HCT116 (cell line): Measurements from ENCODE around the gene XYLT1. TPM values are rescaled to one million over a fixed set of nuclear protein-coding genes. Genes with fewer than 3 reads are reported as not detected.

Source experiments
- ATAC-seq: fragments of 200-7000 bp; cut with Tn5 transposase; 2 replicates; pipeline ENCODE4 v1.9.1; 2020; ENCODE audit warnings: mild to moderate bottlenecking, moderate library complexity
- BruUV-seq: library from RNA; stranded (reverse); fragments of 400-500 nt; replicated peaks from 2 replicates; lab custom pipeline; 2021; lab: Mats Ljungman, UMichigan
- CTCF ChIA-PET: fragments of 300-600 bp; sonication (Branson Sonifier 250); formaldehyde crosslinking; loops from one replicate; lab custom pipeline; 2021; ENCODE audit warnings: antibody characterized with exemption; lab: Charles Lee
- POLR2A ChIA-PET: fragments of 300-600, 350-600 bp; sonication (Branson Sonifier 250); formaldehyde crosslinking; loops from one replicate; lab custom pipeline; 2021; ENCODE audit warnings: antibody characterized with exemption; lab: Charles Lee
- RAD21 ChIA-PET, 2 experiments: fragments of 300-600 bp; sonication (Branson Sonifier 250); formaldehyde crosslinking; loops; one replicate each; lab custom pipeline; 2023; ENCODE audit warnings: low total read pairs in 2 of 2; ENCODE audit not compliant: uncharacterized antibody in 2 of 2, unreplicated experiment in 2 of 2, low non-redundant PET in 1 of 2; lab: Charles Lee
- DNase-seq: peaks from one replicate; pipeline ENCODE4 v3.0.0-alpha.2; 2010; ENCODE audit warnings: low read depth, low spot score
- H2AFZ ChIP-seq: fragments of 200-600 bp; shearing (Covaris generic), sonication (generic); 2 replicates; pipeline ENCODE4 v1.6.1; 2017; ENCODE audit warnings: low read depth, mixed run types, mixed read lengths, antibody characterized with exemption, low read length; ENCODE audit not compliant: poor library complexity, severe bottlenecking
- H3K27ac ChIP-seq: 2 replicates; pipeline ENCODE4 v1.5.1; 2012; ENCODE audit warnings: low read depth, low read length
- H3K27me3 ChIP-seq: fragments of 200-600 bp; sonication (generic); 2 replicates; pipeline ENCODE4 v1.6.1; 2016; ENCODE audit warnings: mixed run types, low read length, mixed read lengths; ENCODE audit not compliant: insufficient read depth
- H3K36me3 ChIP-seq, 2 experiments: fragments of 200-500 bp in 1 of 2; fragments of 200-600 bp in 1 of 2; sonication (Bioruptor generic) in 1 of 2; sonication (generic) in 1 of 2; 2 replicates each; pipeline versions ENCODE4 v1.5.1 to v1.6.1; 2014 to 2016; ENCODE audit warnings: low read length in 2 of 2, inconsistent platforms in 1 of 2, mixed read lengths in 1 of 2, mixed run types in 1 of 2; ENCODE audit not compliant: insufficient read depth in 2 of 2, control insufficient read depth in 1 of 2
- H3K4me1 ChIP-seq, 2 experiments: fragments of 200-600 bp in 1 of 2; sonication (generic) in 1 of 2; 2 replicates each; pipeline versions ENCODE4 v1.5.1 to v1.6.1; 2012 to 2017; ENCODE audit warnings: low read length in 2 of 2, inconsistent platforms in 1 of 2, mild to moderate bottlenecking in 1 of 2, mixed read lengths in 1 of 2, mixed run types in 1 of 2, moderate library complexity in 1 of 2; ENCODE audit not compliant: insufficient read depth in 2 of 2, control insufficient read depth in 1 of 2
- H3K4me2 ChIP-seq: fragments of 200-600 bp; sonication (generic); 2 replicates; pipeline ENCODE4 v1.6.1; 2017; ENCODE audit warnings: mixed run types, low read length, mixed read lengths
- H3K4me3 ChIP-seq, 2 experiments: fragments of 200-600 bp in 1 of 2; sonication (generic) in 1 of 2; replicated peaks in 1 of 2; 2 replicates each; pipeline ENCODE4 v1.5.1; 2011 to 2016; ENCODE audit warnings: low read length in 2 of 2, control low read depth in 1 of 2, low read depth in 1 of 2, mild to moderate bottlenecking in 1 of 2, mixed read lengths in 1 of 2, mixed run types in 1 of 2
- H3K79me2 ChIP-seq: fragments of 200-600 bp; sonication (generic); 2 replicates; pipeline ENCODE4 v1.6.1; 2017; ENCODE audit warnings: mild to moderate bottlenecking, mixed run types, low read length, moderate library complexity, mixed read lengths; ENCODE audit not compliant: insufficient read depth
- H3K9ac ChIP-seq: fragments of 200-600 bp; sonication (generic); 2 replicates; pipeline ENCODE4 v1.6.1; 2016; ENCODE audit warnings: low read length, mixed read lengths
- H3K9me2 ChIP-seq: fragments of 200-600 bp; sonication (generic), shearing (Covaris generic); 2 replicates; pipeline ENCODE4 v1.6.1; 2017; ENCODE audit warnings: mixed run types, mild to moderate bottlenecking, moderate library complexity; ENCODE audit not compliant: insufficient read depth
- H3K9me3 ChIP-seq, 2 experiments: fragments of 200-500 bp in 1 of 2; fragments of 200-600 bp in 1 of 2; sonication (Bioruptor generic) in 1 of 2; sonication (generic) in 1 of 2; 2 replicates each; pipeline ENCODE4 v1.6.1; 2014 to 2017; ENCODE audit warnings: low read length in 2 of 2, mixed read lengths in 2 of 2, inconsistent platforms in 1 of 2, low read depth in 1 of 2, mild to moderate bottlenecking in 1 of 2, mixed run types in 1 of 2, moderate library complexity in 1 of 2; ENCODE audit not compliant: control insufficient read depth in 1 of 2, insufficient read depth in 1 of 2
- H4K20me1 ChIP-seq: fragments of 200-600 bp; sonication (generic), shearing (Covaris generic); 2 replicates; pipeline ENCODE4 v1.6.1; 2017; ENCODE audit warnings: mixed run types, mild to moderate bottlenecking, moderate library complexity; ENCODE audit not compliant: insufficient read depth
- ATF3 ChIP-seq: IDR thresholded peaks from 2 replicates; pipeline ENCODE4 v1.6.1; 2012
- CEBPB ChIP-seq: IDR thresholded peaks from 2 replicates; pipeline ENCODE4 v1.6.1; 2012; ENCODE audit warnings: low read depth
- CTCF ChIP-seq, 3 experiments: fragments of 200-600 bp in 1 of 3; sonication (generic) in 1 of 3; IDR thresholded peaks in 2 of 3; conservative IDR thresholded peaks in 1 of 3; 2 replicates each; pipeline ENCODE4 v1.5.1; 2012 to 2017; ENCODE audit warnings: low read depth in 2 of 3, low read length in 2 of 3, antibody characterized with exemption in 1 of 3, borderline replicate concordance in 1 of 3, control low read depth in 1 of 3, mild to moderate bottlenecking in 1 of 3, mixed read lengths in 1 of 3, mixed run types in 1 of 3, moderate library complexity in 1 of 3; ENCODE audit not compliant: insufficient read depth in 1 of 3
- EGR1 ChIP-seq: IDR thresholded peaks from 2 replicates; pipeline ENCODE4 v1.6.1; 2012; ENCODE audit warnings: low read depth
- ELF1 ChIP-seq: IDR thresholded peaks from 2 replicates; pipeline ENCODE4 v1.6.1; 2012; ENCODE audit warnings: low read depth, borderline replicate concordance
- EZH2 ChIP-seq: fragments of 200-600 bp; sonication (generic); IDR thresholded peaks from 2 replicates; pipeline ENCODE4 v1.6.1; 2017; ENCODE audit warnings: antibody characterized with exemption, mixed run types
- EZH2phosphoT487 ChIP-seq: fragments of 200-600 bp; IDR thresholded peaks from 2 replicates; pipeline ENCODE4 v1.6.1; 2018; ENCODE audit warnings: antibody characterized with exemption, borderline replicate concordance
- JUND ChIP-seq: IDR thresholded peaks from 2 replicates; pipeline ENCODE4 v1.6.1; 2012
- MAX ChIP-seq: IDR thresholded peaks from 2 replicates; pipeline ENCODE4 v1.6.1; 2012
- POLR2A ChIP-seq: IDR thresholded peaks from 2 replicates; pipeline ENCODE4 v1.7.0; 2011; ENCODE audit warnings: borderline replicate concordance; ENCODE audit not compliant: insufficient read depth, insufficient read length; ENCODE audit errors: extremely low read depth
- POLR2AphosphoS5 ChIP-seq: IDR thresholded peaks from 2 replicates; pipeline ENCODE4 v1.6.1; 2011; ENCODE audit warnings: mild to moderate bottlenecking, low read depth, low read length, moderate library complexity
- RAD21 ChIP-seq: IDR thresholded peaks from 2 replicates; pipeline ENCODE4 v1.6.1; 2012; ENCODE audit warnings: low read depth, mild to moderate bottlenecking
- REST ChIP-seq: IDR thresholded peaks from 2 replicates; pipeline ENCODE4 v1.6.1; 2012; ENCODE audit warnings: low read depth
- SIN3A ChIP-seq: IDR thresholded peaks from 2 replicates; pipeline ENCODE4 v1.6.1; 2012; ENCODE audit warnings: low read depth
- SP1 ChIP-seq: IDR thresholded peaks from 2 replicates; pipeline ENCODE4 v1.6.1; 2012; ENCODE audit warnings: low read depth
- SRF ChIP-seq: IDR thresholded peaks from 2 replicates; pipeline ENCODE4 v1.6.1; 2012; ENCODE audit warnings: low read depth
- TCF7L2 ChIP-seq: IDR thresholded peaks from 2 replicates; pipeline ENCODE4 v1.7.0; 2011; ENCODE audit warnings: borderline replicate concordance, inconsistent platforms; ENCODE audit not compliant: insufficient read depth, insufficient read length; ENCODE audit errors: extremely low read depth
- YY1 ChIP-seq: IDR thresholded peaks from 2 replicates; pipeline ENCODE4 v1.6.1; 2011; ENCODE audit warnings: low read length, low read depth, moderate library complexity, mild to moderate bottlenecking; ENCODE audit not compliant: insufficient replicate concordance; ENCODE audit errors: extremely low read depth
- ZBTB33 ChIP-seq: IDR thresholded peaks from 2 replicates; pipeline ENCODE4 v1.6.1; 2011; ENCODE audit warnings: mild to moderate bottlenecking, low read length, moderate library complexity; ENCODE audit not compliant: insufficient replicate concordance; ENCODE audit errors: extremely low read depth
- ZNF274 ChIP-seq: fragments of 200-500 bp; sonication (Bioruptor generic); IDR thresholded peaks from 2 replicates; pipeline ENCODE4 v1.6.1; 2014; ENCODE audit warnings: mild to moderate bottlenecking, low read depth, low read length, inconsistent platforms
- intact Hi-C: fragments of 100-400 bp; cut with micrococcal nuclease; formaldehyde crosslinking; loops from 2 replicates; pipeline ENCODE4 v1.10.0; 2022
- total RNA-seq: library from RNA; stranded (reverse); gene quantifications from one replicate; pipeline ENCODE4 v1.2.1, GENCODE V29; 2021; ENCODE audit not compliant: unreplicated experiment

Gene XYLT1
- total RNA-seq, 1 experiment from 2014 or later: 4.5 TPM

GRCh38 chr16:17417740-17418139 is 53.0 kb downstream of the XYLT1 start:
- no peak overlapping the region for H3K9ac ChIP-seq
- H3K4me2 ChIP-seq: no peak overlapping the region
- ChIA-PET POLR2A (no interaction called here), CTCF (no interaction called here), RAD21 (no interaction called here)
- ATAC-seq (no peak), DNase-seq (no peak)
- no peaks in the 10 kb centered on the region for H3K79me2 ChIP-seq
- no peak overlapping the region for H2AFZ ChIP-seq
- H3K9me3 ChIP-seq: no peaks in the 10 kb centered on the region
- H3K9me2 ChIP-seq: no peaks in the 10 kb centered on the region
- no TSS peak for BruUV-seq
- TF ChIP-seq EZH2phosphoT487 (no peak), CTCF (IDR thresholded peaks at IDR 0.05 in 2 of 3, conservative IDR thresholded peaks at IDR 0.05 in 1 of 3; ENCODE audit: borderline replicate concordance in 1 of 3, insufficient read depth in 1 of 3, low read depth in 2 of 3, low read length in 2 of 3) (no peak), YY1 (no peak), POLR2A (no peak), POLR2AphosphoS5 (no peak), MAX (no peak), ZBTB33 (no peak), SIN3A (no peak), CEBPB (no peak), JUND (no peak), EZH2 (no peak), ELF1 (no peak), ATF3 (no peak), SRF (no peak), RAD21 (no peak), EGR1 (no peak), REST (no peak), ZNF274 (no peak), TCF7L2 (no peak), SP1 (no peak)
- no peak overlapping the region for H3K27ac ChIP-seq
- no peaks in the 10 kb centered on the region for H3K27me3 ChIP-seq
- H3K4me3 ChIP-seq: no peak overlapping the region
- no peaks in the 10 kb centered on the region for H3K4me1 ChIP-seq
- H4K20me1 ChIP-seq: no peaks in the 10 kb centered on the region
- no peaks in the 10 kb centered on the region for H3K36me3 ChIP-seq
- intact Hi-C loops: no loop called here
